GM12891 (cell line): Measurements from ENCODE around the gene CMIP.

ENCODE experiments used
- PAX5 ChIP-seq: IDR thresholded peaks from 2 replicates; pipeline ENCODE4 v1.6.1; 2011; ENCODE audit warnings: low read length, moderate library complexity, mild to moderate bottlenecking; ENCODE audit not compliant: insufficient read depth, severe bottlenecking
- POLR2A ChIP-seq: IDR thresholded peaks from 2 replicates; pipeline ENCODE4 v1.6.1; 2011; ENCODE audit warnings: low read depth, low read length, control low read depth
- POLR2AphosphoS5 ChIP-seq: IDR thresholded peaks from 2 replicates; pipeline ENCODE4 v1.6.1; 2011; ENCODE audit warnings: low read depth, low read length, control low read depth
- TAF1 ChIP-seq: IDR thresholded peaks from 2 replicates; pipeline ENCODE4 v1.6.1; 2011; ENCODE audit warnings: low read depth, low read length, control low read depth

- TF ChIP-seq POLR2AphosphoS5, result no peak
- no peak for TF ChIP-seq TAF1
- no peak for TF ChIP-seq POLR2A
- TF ChIP-seq PAX5, result no peak
These were observed 247.4 kb downstream of the CMIP start for GRCh38 chr16:81692021-81692420.
